SH-SY5Y (cell line): ENCODE data around the gene MT1E.

Experiments
- GATA2 ChIP-seq: IDR thresholded peaks from 2 replicates; pipeline ENCODE4 v1.6.1; 2011; ENCODE audit warnings: mild to moderate bottlenecking, low read depth, low read length
- GATA3 ChIP-seq: IDR thresholded peaks from 2 replicates; pipeline ENCODE4 v1.6.1; 2011; ENCODE audit warnings: low read depth, mild to moderate bottlenecking, low read length, moderate library complexity

DNA sequence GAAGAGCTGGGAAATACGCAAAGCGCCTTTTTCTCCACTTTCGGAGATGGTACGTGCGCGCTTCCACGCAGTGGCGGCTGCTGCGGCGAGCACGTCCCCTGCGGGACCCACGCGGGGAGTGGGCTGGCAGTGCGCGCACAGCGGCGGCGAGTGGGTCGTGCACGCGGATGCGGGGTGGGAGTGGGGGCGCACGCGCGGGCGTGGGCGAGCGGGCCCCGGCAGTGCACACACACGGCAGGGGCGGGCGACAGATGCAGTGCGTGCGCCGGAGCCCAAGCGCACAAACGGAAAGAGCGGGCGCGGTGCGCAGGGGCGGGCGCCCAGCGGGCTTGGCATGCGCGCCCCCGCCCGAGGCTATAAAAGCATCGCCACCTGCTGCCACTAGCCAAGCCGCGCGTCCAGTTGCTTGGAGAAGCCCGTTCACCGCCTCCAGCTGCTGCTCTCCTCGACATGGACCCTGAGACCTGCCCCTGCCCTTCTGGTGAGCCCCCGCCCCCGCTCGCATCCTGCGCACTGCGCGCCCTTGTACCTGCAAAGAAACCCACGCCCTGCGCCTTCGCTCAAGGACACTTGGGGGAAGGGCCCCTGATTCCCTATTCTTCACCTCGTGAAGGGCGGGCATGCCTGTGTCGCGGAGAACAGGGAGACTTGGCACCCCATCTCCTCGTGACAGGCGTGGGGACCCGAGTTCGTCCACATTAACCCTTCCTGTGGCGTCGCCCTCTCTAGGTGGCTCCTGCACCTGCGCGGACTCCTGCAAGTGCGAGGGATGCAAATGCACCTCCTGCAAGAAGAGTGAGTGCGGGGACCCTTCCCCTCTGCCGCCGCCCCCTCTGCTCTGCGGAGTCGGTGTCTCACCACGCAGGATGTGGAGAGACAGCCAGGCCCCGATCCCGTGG is 36.2 kb upstream of the MT1E start, which contains the start of gene MT3:
- TF ChIP-seq GATA3: no peak
- no peak for TF ChIP-seq GATA2
